Measurements from ENCODE around the gene CUX1.
A peak's percentile ranks its signal among the peaks of the same experiment; 100 is the strongest.
"Not testable (repeated sequence)": the region's sequence is repeated elsewhere in the genome, so short reads cannot be mapped to it uniquely, and the experiment has no call there.

Gene CUX1

GRCh38 chr7:101871351-101871750 is 53.9 kb downstream of the CUX1 start:
- no peak for DNase-seq

- DNase-seq = no peak
Measured at GRCh38 chr7:101874028-101874427, 56.6 kb downstream of the CUX1 start.

GRCh38 chr7:101875283-101875846 is 57.9 kb downstream of the CUX1 start:
- no peak for DNase-seq

GRCh38 chr7:101877882-101878591 is 60.6 kb downstream of the CUX1 start:
- no peak for DNase-seq

GRCh38 chr7:101878938-101879337 is 61.5 kb downstream of the CUX1 start:
- no peak for DNase-seq

- no peak for DNase-seq
Measured at GRCh38 chr7:101879565-101879964, 62.1 kb downstream of the CUX1 start.

GRCh38 chr7:101880282-101881054 is 63.0 kb downstream of the CUX1 start:
- DNase-seq = no peak

GRCh38 chr7:101882005-101882421 is 64.6 kb downstream of the CUX1 start:
- DNase-seq = no peak

- no peak for DNase-seq
Measured at GRCh38 chr7:101882595-101883564, 65.5 kb downstream of the CUX1 start.

GRCh38 chr7:101884671-101885596 is 67.5 kb downstream of the CUX1 start:
- peak; percentile 20 for DNase-seq

- DNase-seq = no peak
Measured at GRCh38 chr7:101885597-101885955, 68.2 kb downstream of the CUX1 start.

- DNase-seq = not testable (repeated sequence)
Measured at GRCh38 chr7:101887352-101887751, 69.9 kb downstream of the CUX1 start.

- not testable (repeated sequence) for DNase-seq
Measured at GRCh38 chr7:101888564-101888963, 71.1 kb downstream of the CUX1 start.

- DNase-seq = no peak
Measured at GRCh38 chr7:101890749-101891523, 73.5 kb downstream of the CUX1 start.

- no peak for DNase-seq
Measured at GRCh38 chr7:101891936-101892640, 74.7 kb downstream of the CUX1 start.

GRCh38 chr7:101893341-101894082 is 76.1 kb downstream of the CUX1 start:
- no peak for DNase-seq

- no peak for DNase-seq
Measured at GRCh38 chr7:101896316-101896715, 78.9 kb downstream of the CUX1 start.

GRCh38 chr7:101896941-101897340 is 79.5 kb downstream of the CUX1 start:
- no peak for DNase-seq

- no peak for DNase-seq
Measured at GRCh38 chr7:101898106-101898505, 80.7 kb downstream of the CUX1 start.
